ENCODE results near the gene TAS2R5. TPM values are rescaled to one million over a fixed set of nuclear protein-coding genes. Genes with fewer than 3 reads are reported as not detected.
"Not testable (repeated sequence)": the region's sequence is repeated elsewhere in the genome, so short reads cannot be mapped to it uniquely, and the experiment has no call there.

TAS2R5 gene
- total RNA-seq: 1.1 TPM
- long read RNA-seq: 0 reads

DNA sequence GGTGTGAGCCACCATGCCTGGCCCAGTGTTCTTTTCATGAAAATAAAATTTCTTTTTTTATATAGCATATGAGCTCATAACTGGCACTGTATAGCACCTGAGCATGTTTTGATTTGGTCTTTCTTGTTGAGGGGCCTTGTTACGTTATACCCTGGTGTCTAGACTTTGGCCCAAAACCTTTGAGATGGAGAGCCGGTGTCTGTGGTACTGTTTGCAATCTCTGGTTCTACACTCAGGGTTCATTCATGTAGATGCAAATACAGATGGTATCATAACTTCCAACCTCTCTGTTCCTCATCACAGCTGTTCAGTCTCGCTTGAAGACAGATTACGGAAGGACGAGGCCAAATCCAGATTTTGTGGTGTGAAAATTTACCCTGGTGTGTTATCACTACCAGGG is at the start of gene TAS2R5:
TSS of gene TAS2R5 (plus strand) at position 301 of the 400 bp plus-strand sequence. CDS start 145 bp downstream, outside the sequence.
- DNase-seq (ENCODE audit: low spot score): no peak

DNA sequence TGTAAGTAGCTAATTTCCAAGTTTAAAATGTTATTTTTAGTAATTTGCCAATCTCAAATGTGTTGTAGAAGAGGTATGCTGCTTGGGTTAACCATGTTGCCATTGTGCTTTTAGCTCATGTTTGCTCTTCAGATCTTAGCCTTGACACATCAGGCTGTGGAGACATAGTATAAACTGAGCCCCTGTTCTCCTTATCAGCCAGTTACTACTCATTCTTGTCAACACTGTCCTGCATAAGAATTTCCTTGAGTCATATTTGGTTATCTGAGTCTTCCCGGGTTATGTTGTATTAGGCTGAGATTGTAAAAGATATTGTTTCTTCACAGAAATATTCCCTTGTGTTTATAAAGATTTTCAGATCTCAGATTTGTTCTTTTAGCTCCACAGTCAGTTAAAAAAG is 47.8 kb upstream of the TAS2R5 start:
- no peak for DNase-seq (ENCODE audit: low spot score)

- DNase-seq (ENCODE audit: low spot score): no peak
Observed at GRCh38 chr7:141744131-141744530, 45.9 kb upstream of the TAS2R5 start.

GRCh38 chr7:141748396-141748795 is 41.6 kb upstream of the TAS2R5 start:
- DNase-seq (ENCODE audit: low spot score): no peak

DNA sequence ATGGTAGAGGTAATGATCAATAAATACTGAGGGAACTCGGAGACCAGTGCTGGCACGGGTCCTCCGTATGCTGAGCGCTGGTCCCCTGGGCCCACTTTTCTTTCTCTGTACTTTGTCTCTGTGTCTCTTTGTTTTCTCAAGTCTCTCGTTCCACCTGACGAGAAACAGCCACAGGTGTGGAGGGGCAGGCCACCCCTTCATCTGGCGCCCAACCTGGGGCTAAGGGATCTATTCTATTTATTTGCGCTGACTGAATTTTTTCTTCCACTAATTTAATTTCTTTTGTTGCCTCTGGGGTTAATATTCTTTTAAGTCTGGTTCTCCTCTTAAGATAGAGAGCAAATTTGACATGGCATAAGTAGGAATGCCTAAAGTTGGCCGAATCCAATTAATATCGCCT is 38.1 kb upstream of the TAS2R5 start:
- not testable (repeated sequence) for DNase-seq (ENCODE audit: low spot score)

DNA sequence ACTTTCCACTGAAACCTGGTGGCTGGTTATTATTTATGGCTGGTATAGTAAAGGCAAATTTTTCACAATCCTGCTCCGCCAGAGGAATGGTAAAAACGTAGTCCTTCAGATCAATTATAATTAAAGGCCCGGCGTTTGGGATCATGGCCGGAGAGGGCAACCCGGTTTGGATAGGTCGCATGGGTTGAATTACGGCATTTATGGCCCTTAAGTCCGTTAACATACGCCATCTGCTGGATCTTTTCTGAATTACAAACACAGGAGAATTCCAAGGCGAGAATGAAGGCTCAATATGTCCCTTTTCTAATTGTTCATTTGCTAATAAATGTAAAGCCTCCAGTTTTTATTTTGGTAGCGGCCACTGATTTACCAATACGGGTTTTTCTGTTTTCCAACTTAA is 37.4 kb upstream of the TAS2R5 start:
- no peak for DNase-seq (ENCODE audit: low spot score)

DNA sequence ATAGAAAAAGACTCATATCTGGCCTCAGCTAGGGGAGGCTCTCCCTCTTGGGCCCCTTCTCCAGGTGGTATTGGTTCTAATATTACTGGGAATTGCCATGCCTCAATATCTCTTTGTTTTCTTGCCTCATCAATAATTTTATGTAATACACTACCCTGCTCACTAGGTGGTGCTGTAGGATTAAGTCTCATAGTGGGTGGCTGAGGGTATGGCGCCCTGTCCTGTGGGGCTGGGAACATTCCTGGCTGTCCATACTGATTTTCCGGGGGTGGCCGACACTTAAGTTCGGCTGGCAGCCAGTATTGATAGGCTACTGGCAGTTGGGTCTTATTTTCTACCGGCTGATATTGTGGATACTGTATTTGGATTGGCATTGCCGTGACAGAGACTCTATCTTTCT is 35.1 kb upstream of the TAS2R5 start:
- no peak for DNase-seq (ENCODE audit: low spot score)

DNA sequence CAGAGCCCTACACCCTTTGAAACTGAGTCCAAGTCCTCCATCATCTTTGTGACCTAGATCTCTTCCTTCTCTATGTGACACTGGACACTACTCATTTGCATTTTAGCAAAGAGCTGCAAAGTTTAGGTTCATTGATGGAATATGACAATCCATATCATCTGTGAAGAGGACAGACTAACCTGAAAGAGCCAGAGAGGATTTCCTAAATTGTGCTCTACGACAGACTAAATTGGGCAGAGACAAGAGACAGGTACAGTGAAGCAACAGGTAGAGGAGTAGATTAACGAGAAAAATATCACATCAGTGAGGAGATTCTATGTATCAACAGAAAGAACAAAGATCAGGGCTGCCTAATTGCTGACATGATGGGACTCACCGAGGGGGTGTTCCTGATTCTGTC is 26.2 kb upstream of the TAS2R5 start, which contains the start of gene TAS2R3:
TSS of gene TAS2R3 (plus strand) at position 301 of the 400 bp plus-strand sequence. CDS start at position 363, 62 bp downstream.
- no peak for DNase-seq (ENCODE audit: low spot score)

DNA sequence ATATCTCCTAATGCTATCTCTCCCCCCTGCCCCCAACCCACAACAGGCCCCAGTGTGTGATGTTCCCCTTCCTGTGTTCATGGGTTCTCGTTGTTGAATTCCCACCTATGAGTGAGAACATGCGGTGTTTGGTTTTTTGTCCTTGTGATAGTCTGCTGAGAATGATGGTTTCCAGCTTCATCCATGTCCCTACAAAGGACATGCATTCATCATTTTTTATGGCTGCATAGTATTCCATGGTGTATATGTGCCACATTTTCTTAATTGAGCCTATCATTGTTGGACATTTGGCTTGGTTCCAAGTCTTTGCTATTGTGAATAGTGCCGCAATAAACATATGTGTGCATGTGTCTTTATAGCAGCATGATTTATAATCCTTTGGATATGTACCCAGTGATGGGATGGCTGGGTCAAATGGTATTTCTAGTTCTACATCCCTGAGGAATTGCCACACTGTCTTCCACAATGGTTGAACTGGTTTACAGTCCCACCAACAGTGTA is 19.9 kb upstream of the TAS2R5 start:
- not testable (repeated sequence) for DNase-seq (ENCODE audit: low spot score)

DNA sequence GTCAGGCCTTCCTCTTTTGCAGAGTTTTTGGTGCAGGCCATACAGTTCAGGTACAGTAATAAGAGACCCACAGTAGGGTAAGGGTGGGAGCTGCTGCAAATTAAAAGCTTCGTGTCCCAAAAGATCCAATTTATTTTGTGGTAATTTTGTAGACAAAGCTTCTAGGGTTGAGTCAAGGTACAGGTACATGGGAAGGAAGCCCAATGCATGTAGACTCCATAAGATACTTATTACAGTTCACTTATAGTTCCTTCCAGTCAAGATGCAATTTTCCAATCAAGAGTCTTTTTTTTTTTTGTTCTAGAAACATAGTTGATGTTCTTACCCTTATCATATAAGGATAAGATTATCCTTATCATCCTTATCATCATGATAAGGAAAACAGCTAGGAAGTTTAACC is 13.6 kb upstream of the TAS2R5 start, which contains the start of gene TAS2R4:
TSS of gene TAS2R4 (plus strand) at position 301 of the 400 bp plus-strand sequence. CDS start 1,815 bp downstream, outside the sequence.
- DNase-seq (ENCODE audit: low spot score): no peak

DNA sequence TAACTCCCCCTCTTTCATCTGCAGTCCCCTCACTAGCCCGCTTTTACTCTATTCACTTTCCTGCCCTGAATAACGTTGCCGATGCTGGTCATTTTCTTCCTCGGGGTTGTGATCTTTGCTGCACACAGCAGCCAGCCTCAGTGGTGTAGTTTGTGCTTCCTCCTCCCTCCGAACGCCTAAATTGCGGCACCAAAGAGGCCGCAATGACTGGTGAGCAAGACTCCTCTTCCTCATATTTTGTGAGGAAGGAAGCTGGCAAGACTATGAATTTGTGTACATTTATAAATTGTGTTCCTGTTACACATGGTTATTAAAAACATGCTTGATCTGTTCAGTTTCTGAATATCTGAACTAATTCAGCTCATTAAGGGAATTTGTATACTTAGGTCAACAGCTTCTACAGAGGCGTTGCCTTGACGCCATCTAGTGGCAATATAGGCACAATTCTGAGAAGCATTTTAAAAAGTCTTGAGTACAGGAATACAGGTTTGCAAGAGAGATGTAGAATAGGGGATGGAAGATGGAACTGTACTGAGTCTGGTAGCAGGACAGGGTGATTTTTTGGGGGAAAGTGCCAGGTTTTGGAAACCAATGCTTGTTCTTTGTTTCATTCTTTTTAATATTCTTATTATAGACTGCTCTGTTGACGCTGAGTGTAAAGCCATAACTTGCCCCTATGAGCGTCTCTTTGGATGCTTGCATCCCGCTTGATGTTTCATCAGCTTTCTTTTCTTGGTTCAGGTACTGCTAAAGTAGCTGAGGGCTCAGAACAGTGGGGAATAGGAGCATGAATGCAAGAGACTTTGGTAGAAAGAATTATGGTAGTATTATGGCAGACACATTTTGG is 4.1 kb upstream of the TAS2R5 start:
- DNase-seq (ENCODE audit: low spot score): no peak

GRCh38 chr7:141788296-141788695 is 1.7 kb upstream of the TAS2R5 start:
- no peak for DNase-seq (ENCODE audit: low spot score)

DNA sequence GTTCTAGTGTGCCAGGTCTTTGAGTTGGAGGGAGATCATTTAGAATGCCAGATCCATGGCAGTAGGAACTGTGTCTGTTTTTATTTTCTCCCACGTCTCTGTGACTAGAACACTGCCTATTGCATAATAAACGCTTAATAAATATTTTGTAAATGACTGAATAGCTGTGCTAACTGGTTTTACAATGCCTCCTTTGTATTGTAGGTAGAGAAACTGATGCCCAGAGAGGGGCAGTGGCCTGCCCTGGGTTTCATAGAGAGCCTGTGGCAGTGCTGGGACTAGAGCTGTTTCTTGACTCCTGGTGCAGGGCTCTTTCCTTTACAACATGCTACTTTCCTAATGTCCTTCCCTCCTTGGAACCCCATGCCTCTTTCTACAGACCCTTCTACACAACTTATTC is 2.5 kb downstream of the TAS2R5 start:
- no peak for DNase-seq (ENCODE audit: low spot score)

DNA sequence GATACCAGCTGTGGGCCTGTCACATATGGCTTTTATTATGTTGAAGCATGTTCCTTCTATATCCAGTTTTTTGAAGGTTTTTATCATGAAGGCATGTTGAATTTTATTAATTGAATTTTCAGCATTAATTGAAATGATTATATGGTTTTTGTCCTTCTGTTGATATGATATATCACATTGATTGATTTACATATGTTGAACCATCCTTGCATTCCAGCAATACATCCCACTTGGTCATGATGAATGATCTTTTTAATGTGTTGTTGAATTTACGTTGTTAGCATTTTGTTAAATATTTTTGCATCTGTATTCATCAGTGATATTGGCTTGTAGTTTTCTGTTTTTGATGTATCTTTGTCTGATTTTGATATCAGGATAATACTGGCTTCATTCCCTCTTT is 30.1 kb downstream of the TAS2R5 start:
- no peak for DNase-seq (ENCODE audit: low spot score)

- not testable (repeated sequence) for DNase-seq (ENCODE audit: low spot score)
Observed at GRCh38 chr7:141822432-141822831, 32.4 kb downstream of the TAS2R5 start.

DNA sequence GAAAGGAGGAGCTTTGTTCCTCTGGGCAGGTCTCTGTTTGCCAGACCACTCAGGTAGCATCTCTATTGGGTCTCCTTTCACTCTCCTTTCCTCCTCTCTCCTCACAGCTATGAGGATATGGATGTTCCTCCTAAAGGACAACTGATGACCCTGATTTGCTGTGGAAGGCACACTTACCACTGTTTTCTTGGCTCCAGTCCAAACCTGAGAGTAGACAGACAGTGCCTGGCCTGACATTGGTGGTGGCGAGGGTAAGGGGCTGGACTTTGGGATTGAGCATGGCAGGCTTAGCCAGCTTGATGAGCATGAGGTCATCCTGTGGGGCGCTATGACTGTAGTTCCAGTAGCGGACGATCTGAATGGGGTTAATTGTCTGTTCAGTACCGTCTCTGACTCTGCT is 47.7 kb downstream of the TAS2R5 start:
- DNase-seq (ENCODE audit: low spot score): no peak

GRCh38 chr7:141838581-141838980 is 48.6 kb downstream of the TAS2R5 start:
- no peak for DNase-seq (ENCODE audit: low spot score)

- DNase-seq (ENCODE audit: low spot score): no peak
Observed at GRCh38 chr7:141839256-141839655, 49.2 kb downstream of the TAS2R5 start.

DNA sequence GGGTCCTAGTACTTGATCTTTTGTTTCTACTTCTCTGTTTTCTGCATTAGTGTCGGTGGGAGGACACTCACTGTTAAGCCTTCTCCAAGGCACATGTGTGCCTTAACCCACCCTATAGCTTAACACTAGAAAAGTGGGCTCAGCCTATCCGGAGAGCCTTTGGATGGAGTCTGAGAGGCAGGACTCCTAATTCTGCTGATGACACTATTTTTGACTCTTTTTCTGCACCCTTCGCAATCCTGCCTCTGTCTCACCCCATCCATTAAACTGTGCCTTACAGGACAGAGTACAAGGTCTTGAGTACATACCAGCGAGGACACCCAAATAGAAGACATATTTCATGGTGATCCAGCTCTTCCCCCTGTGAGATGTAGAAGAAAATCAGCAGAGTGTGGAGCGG is 50.7 kb downstream of the TAS2R5 start:
- no peak for DNase-seq (ENCODE audit: low spot score)

Data from mesenteric fat pad (tissue), 1 donor.